Esophagus muscularis mucosa (tissue), 4 donors: Measurements from ENCODE around the gene ANGPT4.
"Not testable (repeated sequence)": the region's sequence is repeated elsewhere in the genome, so short reads cannot be mapped to it uniquely, and the experiment has no call there.

Source experiments
- CTCF ChIP-seq, 3 experiments: fragments of 200-600 bp in 2 of 3; fragments of 450-650 bp in 1 of 3; sonication (generic) in 2 of 3; IDR thresholded peaks; one replicate each; pipeline ENCODE4 v1.5.1; 2017 to 2019; ENCODE audit warnings: antibody characterized with exemption in 3 of 3, mild to moderate bottlenecking in 2 of 3, moderate library complexity in 1 of 3
- EP300 ChIP-seq: sonication (generic); formaldehyde crosslinking; IDR thresholded peaks from one replicate; pipeline ENCODE4 v1.6.1; 2017; ENCODE audit warnings: antibody characterized with exemption
- POLR2A ChIP-seq: fragments of 450-650 bp; IDR thresholded peaks from one replicate; pipeline ENCODE4 v1.6.1; 2017; ENCODE audit warnings: antibody characterized with exemption, moderate library complexity, mild to moderate bottlenecking, low read depth
- POLR2AphosphoS5 ChIP-seq, 2 donors: sonication (generic); formaldehyde crosslinking; IDR thresholded peaks; one replicate each; pipeline ENCODE4 v1.6.1; 2017; ENCODE audit warnings: antibody characterized with exemption in 2 of 2

- TF ChIP-seq CTCF (IDR thresholded peaks at IDR 0.05); EP300; POLR2A; POLR2AphosphoS5 (IDR thresholded peaks at IDR 0.05): not testable (repeated sequence)
Observed at GRCh38 chr20:827981-828380, 88.2 kb downstream of the ANGPT4 start.
